Spleen (tissue), 7 donors: Measurements from ENCODE around the gene HNRNPA3.

ENCODE experiments used
- POLR2A ChIP-seq, 3 donors: fragments of 450-650 bp; IDR thresholded peaks; one replicate each; pipeline ENCODE4 v1.5.1; 2017; ENCODE audit warnings: antibody characterized with exemption in 3 of 3, mild to moderate bottlenecking in 1 of 3
- TF ChIP-seq, protein P1 (sequence below), 11 experiments: fragments of 200-600 bp in 7 of 11; fragments of 450-650 bp in 4 of 11; sonication (generic) in 4 of 11; IDR thresholded peaks in 8 of 11; conservative IDR thresholded peaks in 3 of 11; 1 replicate in 7 of 11; 2 replicates in 4 of 11; pipeline versions ENCODE4 v1.4.0 to v1.8.0; 2016 to 2021; ENCODE audit warnings: antibody characterized with exemption in 11 of 11, inconsistent platforms in 4 of 11, mild to moderate bottlenecking in 1 of 11
- donor health status: DM: no; HTN: no; CAD: no; lungs with moderate emphysema.
- donor health status: DM: no; HTN: no; CAD: no.
- donor health status: DM: no; HTN: no; CAD: no.

DNA sequence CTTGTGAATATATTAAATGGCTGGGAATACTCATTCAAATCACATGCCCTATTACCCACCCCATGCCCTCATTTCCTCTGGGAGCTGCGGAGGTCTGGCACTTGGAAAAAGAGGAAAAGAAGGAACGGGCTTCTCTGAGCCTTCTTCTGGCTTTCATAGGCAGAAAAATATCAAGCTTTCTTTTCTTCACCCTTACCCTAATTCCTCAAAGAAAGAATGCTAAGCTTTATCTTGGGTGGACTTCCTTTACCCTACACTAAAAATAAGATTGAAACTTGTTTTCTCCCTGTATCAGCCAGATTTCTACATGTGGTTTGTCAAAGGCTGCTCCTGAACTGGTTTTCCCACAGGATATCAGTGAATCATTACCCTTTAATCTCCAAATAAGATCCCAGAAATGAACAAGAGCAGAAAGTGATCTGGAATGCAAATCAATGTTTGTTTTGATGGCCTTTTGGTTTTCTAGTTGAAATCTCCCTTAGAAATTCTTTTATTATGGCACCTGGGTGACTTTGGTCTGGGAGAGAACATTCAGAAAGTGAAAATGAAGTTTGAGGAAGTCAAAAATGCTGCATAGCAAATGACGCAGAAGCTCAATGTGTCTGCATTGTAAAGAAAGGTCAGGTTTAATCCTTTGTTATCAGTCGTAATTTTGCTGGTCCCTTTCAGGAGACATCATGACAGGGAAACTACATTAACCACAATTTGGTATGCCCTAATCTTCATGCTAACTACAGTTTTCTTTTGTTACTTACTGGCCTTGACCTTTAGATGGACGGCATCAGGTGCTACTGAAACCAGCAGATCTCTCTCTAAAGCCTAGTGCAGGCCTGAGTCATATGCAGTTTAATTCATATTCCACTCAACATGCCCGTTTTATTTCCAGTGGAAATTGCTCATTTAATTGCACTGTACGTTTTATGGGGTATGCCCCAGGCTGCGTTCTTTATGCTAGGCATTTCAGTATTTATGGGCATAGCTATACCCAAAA, 46.6 kb upstream of the HNRNPA3 start:
- TF ChIP-seq, protein P1, sequence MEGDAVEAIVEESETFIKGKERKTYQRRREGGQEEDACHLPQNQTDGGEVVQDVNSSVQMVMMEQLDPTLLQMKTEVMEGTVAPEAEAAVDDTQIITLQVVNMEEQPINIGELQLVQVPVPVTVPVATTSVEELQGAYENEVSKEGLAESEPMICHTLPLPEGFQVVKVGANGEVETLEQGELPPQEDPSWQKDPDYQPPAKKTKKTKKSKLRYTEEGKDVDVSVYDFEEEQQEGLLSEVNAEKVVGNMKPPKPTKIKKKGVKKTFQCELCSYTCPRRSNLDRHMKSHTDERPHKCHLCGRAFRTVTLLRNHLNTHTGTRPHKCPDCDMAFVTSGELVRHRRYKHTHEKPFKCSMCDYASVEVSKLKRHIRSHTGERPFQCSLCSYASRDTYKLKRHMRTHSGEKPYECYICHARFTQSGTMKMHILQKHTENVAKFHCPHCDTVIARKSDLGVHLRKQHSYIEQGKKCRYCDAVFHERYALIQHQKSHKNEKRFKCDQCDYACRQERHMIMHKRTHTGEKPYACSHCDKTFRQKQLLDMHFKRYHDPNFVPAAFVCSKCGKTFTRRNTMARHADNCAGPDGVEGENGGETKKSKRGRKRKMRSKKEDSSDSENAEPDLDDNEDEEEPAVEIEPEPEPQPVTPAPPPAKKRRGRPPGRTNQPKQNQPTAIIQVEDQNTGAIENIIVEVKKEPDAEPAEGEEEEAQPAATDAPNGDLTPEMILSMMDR (IDR thresholded peaks at IDR 0.05 in 8 of 11, conservative IDR thresholded peaks at IDR 0.05 in 3 of 11): no peak
- TF ChIP-seq POLR2A (IDR thresholded peaks at IDR 0.05): no peak
